GM18868 (cell line): ENCODE data around the gene CFAP69.

Source experiments
- ATAC-seq: cut with Tn5 transposase; IDR thresholded peaks from one replicate; pipeline ENCODE4 v1.9.1; 2021; ENCODE audit warnings: mild to moderate bottlenecking, moderate library complexity; ENCODE audit not compliant: unreplicated experiment

CFAP69 gene

DNA sequence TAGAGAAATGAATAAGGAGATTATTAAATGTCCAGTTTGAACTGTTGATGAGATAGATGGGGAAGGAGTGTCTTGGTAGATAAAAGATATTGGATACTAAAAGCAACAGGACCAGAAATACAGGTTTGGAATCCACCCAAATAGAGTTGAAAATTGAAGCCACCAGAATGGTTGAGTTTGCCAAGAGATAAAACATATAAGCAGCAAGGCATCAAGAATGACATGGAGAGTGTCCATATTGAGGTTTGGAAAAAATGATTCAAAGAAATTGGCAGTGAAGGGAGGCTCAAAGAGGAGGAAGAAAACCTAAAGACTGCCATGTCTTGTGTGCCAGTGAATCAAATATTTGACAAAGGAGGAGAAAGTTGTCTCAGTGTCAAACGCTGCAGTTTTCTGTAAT lies 24.2 kb downstream of the CFAP69 start:
- ATAC-seq: no peak

DNA sequence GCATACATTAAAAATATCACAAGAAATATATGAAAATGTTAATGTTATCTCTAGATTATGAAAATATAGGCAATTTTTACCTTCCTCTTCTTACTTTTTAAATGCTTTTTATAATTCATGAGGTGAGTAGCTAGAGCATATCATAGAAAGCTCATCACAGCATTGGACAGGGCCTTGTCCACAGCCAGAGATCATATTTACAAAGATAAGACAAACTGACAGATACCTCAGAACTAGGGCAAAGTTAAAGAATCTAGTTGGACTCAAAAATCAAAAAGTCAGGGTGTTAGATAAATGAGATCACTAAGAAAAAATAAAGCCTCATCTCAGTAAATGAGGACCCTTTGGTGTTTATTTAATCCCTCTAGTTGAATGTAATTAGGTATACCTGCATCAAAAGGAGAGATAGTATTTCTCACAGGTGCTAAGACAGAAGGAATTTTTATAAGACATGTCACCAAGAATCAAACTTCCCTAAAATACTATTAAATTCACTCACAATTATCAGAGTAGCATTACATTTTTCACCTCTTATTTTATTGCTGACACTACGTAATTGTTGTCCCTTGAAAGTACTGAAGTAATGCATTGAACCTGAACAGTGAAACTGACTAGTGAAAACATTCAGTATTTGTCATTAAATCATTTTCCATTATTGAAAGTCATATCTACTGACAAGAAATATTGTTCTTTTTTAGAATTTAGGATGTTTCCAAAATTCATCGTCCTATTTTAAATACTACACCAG lies 25.6 kb downstream of the CFAP69 start:
- no peak for ATAC-seq

DNA sequence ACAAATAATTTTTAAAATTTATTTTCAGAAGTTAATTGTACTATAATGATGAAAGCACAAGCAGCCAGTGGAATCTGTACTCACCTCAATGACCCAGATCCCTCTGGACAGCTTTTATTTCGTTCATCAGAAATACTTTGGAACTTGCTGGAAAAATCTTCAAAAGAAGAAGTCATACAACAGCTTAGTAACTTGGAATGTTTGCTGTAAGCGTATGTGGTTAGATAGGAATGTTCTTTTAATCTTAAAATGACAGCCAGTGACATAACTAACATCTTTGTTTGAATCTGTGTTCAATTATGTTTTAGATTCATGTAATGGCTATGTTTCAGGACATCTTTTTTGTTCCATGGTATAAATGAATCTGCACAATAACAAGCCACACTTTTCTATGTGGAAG lies 26.8 kb downstream of the CFAP69 start:
- ATAC-seq: no peak

DNA sequence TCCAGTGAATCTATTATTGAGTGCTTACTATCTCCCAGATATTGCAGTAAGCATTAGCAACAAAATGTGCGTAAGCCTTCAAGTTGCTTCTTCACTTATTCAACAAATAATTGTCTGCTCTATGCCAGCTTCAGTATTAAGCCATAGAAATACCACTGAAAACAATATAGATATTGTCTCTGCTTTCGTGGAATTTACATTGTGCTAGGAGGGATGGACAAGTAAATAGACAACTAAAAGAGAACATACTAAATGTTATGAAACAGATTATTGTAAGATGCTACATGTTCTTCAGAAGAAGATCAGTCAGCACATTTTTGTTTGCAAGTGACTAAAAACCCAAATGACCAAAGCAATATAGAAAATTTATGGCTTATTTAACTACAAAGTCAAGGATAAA lies 27.3 kb downstream of the CFAP69 start:
- no peak for ATAC-seq

DNA sequence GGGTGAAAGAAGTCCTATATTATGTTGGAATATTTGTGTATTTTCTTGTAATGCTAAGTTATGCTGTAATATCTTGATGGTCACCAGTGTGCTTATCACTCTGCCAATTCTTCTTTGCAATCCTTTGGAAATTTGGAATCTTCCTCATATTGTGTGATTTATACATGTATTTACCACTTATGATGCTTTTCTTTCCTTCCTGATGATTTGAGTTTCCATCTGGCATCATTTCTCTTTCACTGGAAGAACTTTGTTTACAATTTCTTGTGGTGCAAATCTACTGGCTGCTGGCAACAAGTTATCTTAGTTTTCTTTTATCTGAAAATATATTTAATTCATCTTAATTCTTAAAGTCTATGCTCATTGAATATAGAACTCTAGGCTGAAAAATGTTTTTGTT lies 29.2 kb downstream of the CFAP69 start:
- ATAC-seq: no peak

DNA sequence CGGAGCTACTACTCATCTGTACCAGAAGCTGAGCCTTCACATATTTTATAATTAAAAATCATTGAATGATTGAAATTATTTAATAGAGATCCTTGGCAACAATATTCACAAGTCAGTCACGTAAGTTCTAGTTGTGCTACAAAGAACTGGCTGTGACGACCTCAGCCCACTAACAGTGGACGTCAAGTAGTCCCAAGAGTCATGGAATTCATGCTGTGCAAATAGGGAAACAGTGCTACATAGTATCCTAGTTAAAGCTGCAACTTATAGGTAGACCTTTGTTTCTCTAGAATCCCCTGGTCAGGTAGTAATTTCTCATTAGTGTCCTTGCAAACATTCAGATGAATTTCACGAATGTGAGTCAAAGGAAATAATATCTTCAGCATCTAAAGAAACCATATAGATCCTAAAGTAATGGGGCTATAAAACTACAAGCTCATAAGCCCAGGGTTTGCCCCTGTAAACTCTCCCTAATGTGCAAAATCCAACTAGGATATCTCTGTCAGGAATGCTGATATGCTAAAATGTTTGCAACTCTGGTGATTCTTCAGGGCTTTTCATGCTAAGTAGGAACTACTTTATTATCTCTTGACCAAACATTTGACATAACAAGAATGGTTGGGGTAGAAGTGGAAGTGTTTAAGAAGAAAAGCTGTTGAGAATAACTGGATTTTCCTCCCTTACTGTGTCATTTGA lies 31.2 kb downstream of the CFAP69 start:
- ATAC-seq: no peak

DNA sequence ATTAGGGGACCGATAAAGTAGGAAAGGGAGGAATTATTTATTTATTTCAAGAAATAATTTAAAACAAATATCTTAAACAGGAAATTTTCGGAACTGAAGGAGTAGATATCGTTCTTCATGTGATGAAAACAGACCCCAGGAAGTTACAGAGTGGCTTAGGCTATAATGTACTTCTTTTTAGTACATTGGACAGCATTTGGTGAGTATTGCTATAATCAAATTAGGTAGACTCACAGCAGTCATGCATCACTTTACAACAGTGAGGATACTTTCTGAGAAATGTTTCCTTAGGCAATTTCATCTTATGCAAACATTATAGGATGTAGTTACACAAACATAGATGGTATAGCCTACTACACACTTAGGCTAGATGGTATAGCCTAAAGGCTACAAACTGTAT lies 43.2 kb downstream of the CFAP69 start:
- no peak for ATAC-seq

DNA sequence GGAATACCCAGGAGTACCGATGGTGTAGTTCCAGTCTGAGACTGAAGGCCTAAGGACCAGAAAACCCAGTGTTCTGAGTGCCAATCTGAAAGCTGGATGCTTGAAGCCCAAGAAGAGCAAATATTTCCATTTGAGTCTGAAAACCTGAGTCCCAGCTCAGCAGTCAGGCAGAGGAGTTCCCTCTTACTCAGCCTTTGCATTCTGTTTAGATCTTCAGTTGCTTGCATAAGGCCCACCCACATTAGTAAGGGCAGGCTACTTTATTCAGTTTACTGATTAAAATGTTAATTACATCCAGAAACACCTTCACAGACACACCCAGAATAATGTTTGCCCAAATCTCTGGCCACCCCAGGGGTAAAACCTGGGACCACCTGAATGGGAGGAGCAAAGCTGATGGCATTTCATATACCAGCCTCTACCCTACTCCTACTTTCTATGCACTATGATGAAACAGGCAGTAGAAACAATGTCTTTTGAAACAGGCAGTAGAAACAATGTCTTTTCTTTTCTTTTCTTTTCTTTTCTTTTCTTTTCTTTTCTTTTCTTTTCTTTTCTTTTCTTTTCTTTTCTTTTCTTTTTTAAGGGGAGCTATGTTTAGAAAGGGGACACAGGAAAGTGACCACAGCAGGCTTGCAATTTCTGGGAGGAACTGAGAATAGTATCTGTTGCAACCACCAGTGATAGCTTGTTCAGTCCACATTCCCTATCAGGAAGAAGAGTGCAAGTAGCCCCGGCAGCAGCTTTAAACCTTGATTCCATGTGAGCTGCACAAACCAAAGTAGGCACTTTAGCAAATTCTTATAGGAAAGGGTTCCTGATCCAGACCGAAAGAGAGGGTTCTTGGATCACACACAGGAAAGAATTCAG lies 45.5 kb downstream of the CFAP69 start:
- ATAC-seq: no peak

DNA sequence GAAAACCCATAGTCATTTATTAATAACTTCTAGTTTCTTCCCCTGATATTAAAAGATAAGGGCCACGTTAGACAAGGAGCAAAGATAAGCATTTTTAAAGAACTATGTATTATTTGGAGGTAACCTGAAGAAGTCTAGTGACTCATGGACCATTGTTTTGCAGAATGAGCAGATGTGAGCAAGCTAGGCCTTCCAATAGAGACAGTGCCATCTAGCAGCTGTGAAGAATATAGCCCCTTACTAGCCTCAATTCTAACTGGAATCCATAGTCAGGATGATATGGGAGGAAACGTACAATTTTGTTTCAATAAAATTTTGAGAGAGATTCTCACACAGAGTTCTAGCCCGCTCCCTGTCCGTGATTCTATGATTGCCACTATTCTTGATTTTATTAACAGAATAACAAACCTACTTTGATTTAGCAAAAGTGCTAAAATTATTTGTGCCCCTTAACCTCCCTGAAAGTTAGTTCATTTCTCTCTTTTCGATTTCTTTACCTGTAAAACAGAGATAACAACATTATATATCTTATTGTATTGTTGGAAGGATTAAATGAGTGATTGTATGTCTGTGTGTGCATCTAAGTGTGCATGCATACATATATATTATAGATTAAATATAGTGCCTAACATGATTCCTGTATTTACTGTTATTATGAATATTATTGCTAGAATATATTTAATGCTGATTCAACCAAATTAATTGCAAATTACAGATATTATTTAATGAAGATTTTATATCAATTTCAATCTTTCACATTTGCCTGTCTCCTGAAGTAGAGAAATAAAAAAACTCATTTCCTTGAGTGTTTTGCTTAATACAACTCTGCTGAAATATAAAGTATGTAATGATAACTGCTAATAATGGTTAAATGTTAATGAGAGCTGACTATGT lies 53.4 kb downstream of the CFAP69 start:
- peak; percentile 98 for ATAC-seq

DNA sequence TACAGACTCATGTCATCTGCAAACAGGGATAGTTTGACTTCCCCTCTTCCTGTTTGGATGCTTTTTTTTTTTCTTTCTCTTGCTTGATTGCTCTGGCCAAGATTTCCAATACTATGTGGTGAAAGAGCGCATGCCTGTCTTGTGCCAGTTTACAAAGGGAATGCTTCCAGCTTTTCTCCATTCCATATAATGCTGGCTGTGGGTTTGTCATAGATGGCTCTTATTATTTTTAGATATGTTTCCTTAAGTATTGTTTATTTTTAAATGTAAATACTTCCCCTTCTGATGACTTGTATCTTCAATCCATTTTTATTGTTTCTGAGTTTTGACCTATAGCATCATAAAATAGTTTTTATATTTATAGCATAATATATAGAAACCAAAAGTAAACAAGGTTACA lies 58.3 kb downstream of the CFAP69 start:
- ATAC-seq: no peak

DNA sequence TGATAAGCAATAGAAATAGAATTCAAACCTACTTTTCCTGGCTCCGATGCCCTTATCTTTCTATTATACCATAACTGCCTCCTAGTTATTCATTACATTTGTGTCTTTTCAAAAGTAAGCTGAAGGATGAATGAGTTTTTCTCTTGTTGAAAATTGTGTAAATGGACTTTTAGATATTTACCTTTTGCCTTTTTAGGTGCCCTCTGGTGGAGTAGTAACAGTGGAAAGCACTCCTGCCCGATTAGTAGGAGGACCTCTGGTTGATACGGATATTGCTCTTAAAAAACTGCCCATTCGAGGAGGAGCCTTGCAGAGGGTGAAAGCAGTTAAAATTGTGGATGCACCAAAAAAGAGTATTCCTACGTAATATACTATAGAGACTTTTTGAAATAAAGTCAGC lies 64.9 kb downstream of the CFAP69 start:
- no peak for ATAC-seq

DNA sequence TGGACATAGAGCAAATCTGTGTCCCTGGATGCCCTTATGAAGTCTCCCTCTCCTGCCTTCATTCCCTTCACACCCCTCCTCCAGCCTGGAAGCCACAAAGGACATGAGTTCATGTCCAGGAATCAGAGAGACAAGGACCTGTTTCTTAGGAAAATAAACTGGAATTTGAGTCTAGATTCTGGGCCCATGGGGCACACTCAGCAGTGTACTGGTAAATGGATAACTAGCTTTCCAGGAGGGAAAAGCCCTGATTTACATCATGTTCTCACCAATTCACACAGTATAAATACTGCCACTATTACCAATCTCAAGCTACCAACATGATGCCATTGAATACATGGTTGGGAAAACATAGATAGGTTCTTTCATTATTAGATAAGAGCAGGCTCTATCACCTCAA lies 66.2 kb downstream of the CFAP69 start:
- ATAC-seq: no peak

DNA sequence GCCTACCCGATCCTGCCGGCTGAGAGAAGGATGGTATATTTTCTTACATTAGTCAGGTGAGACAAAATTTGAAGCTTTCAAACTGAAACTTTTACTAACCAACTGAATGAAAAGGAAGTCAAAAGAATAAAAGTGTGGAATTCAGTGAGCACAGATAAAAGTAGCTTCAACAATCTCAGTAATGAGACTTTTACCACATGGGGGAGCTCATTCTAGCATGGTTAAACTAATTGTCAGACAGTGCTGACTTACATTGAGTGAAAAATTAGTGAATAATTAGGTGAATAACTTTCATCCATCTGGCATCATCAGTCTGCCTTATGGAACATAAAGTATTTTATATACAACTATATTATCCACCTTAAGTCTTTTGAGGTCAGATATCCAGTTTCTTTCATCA lies 67.8 kb downstream of the CFAP69 start:
- ATAC-seq: no peak

DNA sequence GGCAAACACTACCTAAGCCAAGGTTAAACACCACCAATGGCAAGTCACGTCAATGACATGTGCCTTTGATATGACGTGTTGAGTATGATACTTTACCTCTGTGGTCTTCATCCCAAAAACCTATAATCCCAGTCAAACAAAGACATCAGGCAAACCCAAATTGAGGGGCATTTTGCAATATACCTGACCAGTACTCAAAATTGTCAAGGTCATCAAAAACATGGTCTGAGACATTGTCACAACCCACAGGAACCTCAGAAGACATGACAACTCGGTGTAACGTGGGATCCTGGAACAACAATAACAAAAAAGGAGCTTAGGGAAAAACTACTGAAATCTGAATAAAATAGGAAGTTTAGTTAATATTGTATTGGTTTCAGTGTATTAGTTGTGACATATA lies 68.9 kb downstream of the CFAP69 start:
- no peak for ATAC-seq

DNA sequence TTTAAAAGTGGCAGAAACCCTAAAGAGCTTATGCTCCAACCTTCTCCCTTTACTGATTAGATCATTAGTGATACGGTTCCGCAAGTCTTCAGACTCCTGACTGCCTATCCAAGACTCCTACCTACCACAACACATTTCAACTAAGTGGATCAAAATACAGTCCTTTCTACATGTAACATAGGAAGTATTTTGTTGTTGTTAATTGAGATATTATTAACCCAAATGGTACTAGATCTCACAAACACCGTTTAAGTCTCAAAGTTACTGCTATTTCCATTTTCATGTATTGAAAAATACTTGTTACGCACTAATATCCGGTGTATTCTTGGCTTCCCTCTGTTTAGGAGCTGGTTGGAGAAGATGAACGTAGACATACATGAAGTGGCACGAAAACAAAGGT lies 75.0 kb downstream of the CFAP69 start:
- ATAC-seq: no peak

DNA sequence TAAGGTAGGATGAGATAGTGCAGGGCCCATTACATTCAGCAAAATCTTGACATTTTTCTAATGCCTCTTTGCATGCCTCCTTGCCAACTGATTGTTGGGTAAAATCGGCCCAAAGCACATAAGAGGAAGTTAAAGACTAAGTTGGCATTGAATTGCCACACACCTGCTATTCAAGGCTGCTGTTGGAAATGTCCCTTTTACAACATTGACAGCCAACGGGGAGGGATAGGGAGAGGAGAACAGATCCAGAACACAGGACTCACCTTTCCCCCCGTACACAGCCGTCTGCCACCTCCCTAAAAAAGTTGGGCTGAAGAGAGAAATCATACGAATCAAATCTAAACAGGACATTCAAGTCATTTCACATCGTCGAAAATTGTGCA lies 75.4 kb downstream of the CFAP69 start:
- ATAC-seq: no peak

DNA sequence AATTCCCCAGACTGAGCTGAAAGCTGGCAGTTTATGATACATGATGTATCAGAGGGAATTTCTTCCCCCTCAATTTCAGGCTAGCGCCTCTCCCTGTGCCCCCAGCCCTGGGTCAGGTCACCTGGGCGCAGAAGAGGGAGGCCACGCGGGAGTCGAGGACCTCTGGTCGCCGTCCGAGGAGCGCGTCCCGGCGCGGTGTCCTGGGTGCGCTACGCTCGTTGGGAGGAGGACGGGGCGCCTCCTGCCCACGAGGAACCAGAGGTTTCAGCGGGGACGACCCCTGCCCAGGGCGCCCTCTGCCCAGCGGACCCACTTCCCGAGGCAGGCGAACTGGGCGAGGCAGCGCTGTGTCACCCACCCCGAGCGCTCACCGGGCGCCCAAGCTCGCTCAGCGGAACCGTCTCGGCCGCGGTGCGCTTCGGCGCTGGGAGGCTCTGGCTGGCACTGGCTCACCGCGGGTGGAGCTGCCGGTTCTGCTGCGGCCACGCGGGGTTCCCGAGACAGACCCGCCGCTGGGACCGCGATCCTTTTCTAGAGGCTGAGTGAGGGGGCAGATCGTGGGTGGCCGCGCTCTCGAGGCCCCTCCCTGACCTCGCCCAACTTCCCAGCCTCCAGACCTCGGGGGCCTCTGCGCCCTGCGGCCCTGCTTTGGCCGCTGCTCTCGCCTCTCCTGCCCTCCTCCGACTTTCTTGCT lies 76.0 kb downstream of the CFAP69 start, which contains the start of gene FAM237B:
TSS of gene FAM237B (minus strand) at position 504 of the 694 bp plus-strand sequence. CDS start 1,556 bp downstream, outside the sequence.
- no peak for ATAC-seq

DNA sequence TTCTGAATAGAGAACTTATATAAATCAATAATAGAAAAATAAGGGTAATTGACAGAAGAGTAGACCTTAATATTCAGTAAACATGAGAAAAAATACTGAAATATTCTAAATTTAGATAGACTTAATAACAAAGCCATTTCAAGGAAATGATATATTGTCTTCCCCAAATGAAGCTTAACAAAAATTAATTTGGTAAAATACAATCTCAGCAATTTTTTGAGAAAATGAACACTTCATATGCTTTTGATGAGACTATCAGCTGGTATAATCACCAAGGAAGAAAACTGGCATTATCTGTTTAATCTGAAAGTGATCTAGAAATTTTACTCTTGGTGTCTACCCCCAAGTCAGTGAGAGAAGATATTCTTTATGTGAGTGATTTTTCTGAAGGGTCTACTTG lies 77.9 kb downstream of the CFAP69 start:
- no peak for ATAC-seq

DNA sequence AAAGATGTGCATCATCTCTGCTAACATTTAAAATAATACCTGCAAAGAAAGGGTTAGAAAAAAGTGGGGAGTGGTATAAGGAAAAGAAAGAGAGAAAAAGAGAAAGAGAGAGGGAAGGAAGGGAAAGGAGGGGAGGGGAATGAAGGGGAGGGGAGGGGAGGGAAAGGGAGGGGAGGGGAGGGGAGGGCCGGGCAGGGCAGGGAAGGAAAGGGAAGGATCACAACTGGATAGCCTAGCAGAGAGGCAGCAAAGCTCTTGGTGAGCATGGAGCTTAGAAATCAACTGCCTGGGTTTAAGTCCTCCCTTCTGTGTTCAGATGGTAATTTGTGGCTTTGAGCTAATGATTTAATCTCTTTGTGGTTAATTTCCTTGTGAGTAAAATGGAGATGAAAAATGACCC lies 81.5 kb downstream of the CFAP69 start:
- no peak for ATAC-seq

DNA sequence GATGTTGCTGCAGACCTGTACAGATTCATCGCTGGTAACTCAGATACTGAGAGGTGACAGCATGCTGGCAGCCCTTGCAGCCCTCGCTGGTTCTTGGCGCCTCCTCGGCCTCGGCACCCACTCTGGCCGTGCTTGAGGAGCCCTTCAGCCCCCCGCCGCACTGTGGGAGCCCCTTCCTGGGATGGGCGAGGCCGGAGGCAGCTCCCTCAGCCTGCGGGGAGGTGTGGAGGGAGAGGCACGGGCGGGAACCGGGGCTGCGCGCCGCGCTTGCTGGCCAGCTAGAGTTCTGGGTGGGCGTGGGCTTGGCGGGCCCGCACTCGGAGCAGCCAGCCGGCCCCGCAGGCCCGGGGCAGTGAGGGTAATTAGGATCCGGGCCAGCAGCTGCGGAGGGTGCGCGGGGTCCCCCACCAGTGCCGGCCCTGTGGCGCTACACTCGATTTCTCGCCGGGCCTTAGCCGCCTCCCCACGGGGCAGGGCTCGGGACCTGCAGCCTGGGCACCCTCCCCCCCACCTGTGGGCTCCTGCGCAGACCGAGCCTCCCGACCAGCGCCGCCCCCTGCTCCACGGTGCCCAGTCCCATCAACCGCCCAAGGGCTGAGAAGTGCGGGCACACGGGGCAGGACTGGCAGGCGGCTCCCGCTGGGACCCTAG lies 89.3 kb downstream of the CFAP69 start:
- ATAC-seq: no peak
